GM12878 (cell line): Measurements from ENCODE around the gene EPN3. TPM values are rescaled to one million over a fixed set of nuclear protein-coding genes. Genes with fewer than 3 reads are reported as not detected.

Source experiments
- ATAC-seq: fragments of 200-7000 bp; cut with Tn5 transposase; 3 replicates; pipeline ENCODE4 v1.9.1; 2020; ENCODE audit warnings: mild to moderate bottlenecking, moderate library complexity
- BruUV-seq: library from RNA; stranded (reverse); fragments of 400-500 nt; replicated peaks from 2 replicates; lab custom pipeline; 2021; lab: Mats Ljungman, UMichigan
- CTCF ChIA-PET: fragments of 300-600 bp; sonication (Branson Sonifier 250); formaldehyde crosslinking; extraction: SDS; loops from one replicate; lab custom pipeline; 2021; ENCODE audit warnings: inconsistent platforms; lab: Yijun Ruan, JAX
- POLR2A ChIA-PET: fragments of 350-600 bp; formaldehyde crosslinking; extraction: SDS; loops from one replicate; lab custom pipeline; 2021; ENCODE audit warnings: inconsistent platforms; lab: Charles Lee
- RAD21 ChIA-PET: fragments of 300-600 bp; sonication (Branson Sonifier 250); formaldehyde crosslinking; loops from one replicate; lab custom pipeline; 2023; ENCODE audit warnings: antibody characterized with exemption; ENCODE audit not compliant: unreplicated experiment; lab: Charles Lee
- SMC1A ChIA-PET: fragments of 300-600 bp; sonication (Branson Sonifier 250); formaldehyde crosslinking; loops from one replicate; lab custom pipeline; 2023; ENCODE audit not compliant: unreplicated experiment, uncharacterized antibody; lab: Charles Lee
- DNase-seq: peaks from one replicate; pipeline ENCODE4 v3.0.0-alpha.2; 2011; ENCODE audit warnings: low read depth, low spot score
- FAIRE-seq: peaks from 3 replicates; lab custom pipeline; 2011; peaks lifted over from hg19 to GRCh38; lab: Jason Lieb, UNC
- H2AFZ ChIP-seq: 2 replicates; pipeline ENCODE4 v1.6.0; 2011; ENCODE audit warnings: low read depth, low read length, control low read depth; ENCODE audit not compliant: control insufficient read depth
- H3K27ac ChIP-seq: 2 replicates; pipeline ENCODE4 v1.5.1; 2011; ENCODE audit warnings: control low read depth; ENCODE audit not compliant: control insufficient read depth, insufficient read depth
- H3K27me3 ChIP-seq, 2 experiments: replicated peaks in 1 of 2; 2 replicates each; pipeline versions ENCODE4 v1.6.0 to v1.6.1; 2011; ENCODE audit warnings: low read length in 1 of 2; ENCODE audit not compliant: control insufficient read depth in 2 of 2, insufficient read depth in 2 of 2
- H3K36me3 ChIP-seq, 2 experiments: 2 replicates each; pipeline ENCODE4 v1.5.1; 2011; ENCODE audit warnings: low read length in 1 of 2; ENCODE audit not compliant: control insufficient read depth in 2 of 2, insufficient read depth in 2 of 2
- H3K4me1 ChIP-seq: 2 replicates; pipeline ENCODE4 v1.6.1; 2011; ENCODE audit warnings: mild to moderate bottlenecking, low read length, moderate library complexity, mixed read lengths; ENCODE audit not compliant: control insufficient read depth, insufficient read depth
- H3K4me2 ChIP-seq: 2 replicates; pipeline ENCODE4 v1.6.0; 2011; ENCODE audit warnings: control low read depth; ENCODE audit not compliant: control insufficient read depth, insufficient read depth
- H3K4me3 ChIP-seq: fragments of 200-600 bp; sonication (generic); 2 replicates; pipeline ENCODE4 v1.5.1; 2016
- H3K79me2 ChIP-seq: 2 replicates; pipeline ENCODE4 v1.6.0; 2011; ENCODE audit warnings: low read length; ENCODE audit not compliant: control insufficient read depth, insufficient read depth
- H3K9ac ChIP-seq: 2 replicates; pipeline ENCODE4 v1.8.0; 2011; ENCODE audit warnings: low read length, control low read depth, mixed read lengths; ENCODE audit not compliant: control insufficient read depth, insufficient read depth
- H3K9me3 ChIP-seq: replicated peaks from 3 replicates; pipeline ENCODE4 v1.5.1; 2011; ENCODE audit warnings: mild to moderate bottlenecking, low read length; ENCODE audit not compliant: control insufficient read depth, insufficient read depth
- H4K20me1 ChIP-seq: 2 replicates; pipeline ENCODE4 v1.6.0; 2011; ENCODE audit not compliant: control insufficient read depth, insufficient read depth
- CEBPZ ChIP-seq: fragments of 150-350 bp; IDR thresholded peaks from 2 replicates; pipeline ENCODE4 v1.6.1; 2016; ENCODE audit warnings: low read depth, low read length
- LARP7 ChIP-seq: fragments of 450-650 bp; IDR thresholded peaks from 2 replicates; pipeline ENCODE4 v1.6.1; 2017; ENCODE audit warnings: mild to moderate bottlenecking
- NFXL1 ChIP-seq: fragments of 450-650 bp; IDR thresholded peaks from 2 replicates; pipeline ENCODE4 v1.6.1; 2017; ENCODE audit warnings: antibody characterized with exemption, mild to moderate bottlenecking, borderline replicate concordance
- NFYA ChIP-seq: IDR thresholded peaks from 2 replicates; pipeline ENCODE4 v1.6.1; 2011; ENCODE audit warnings: low read depth, mild to moderate bottlenecking, low read length, improper control_type of control experiment, borderline replicate concordance
- NRF1 ChIP-seq: conservative IDR thresholded peaks from 2 replicates; pipeline ENCODE4 v1.6.1; 2011; ENCODE audit warnings: mild to moderate bottlenecking, low read depth, low read length, improper control_type of control experiment
- PKNOX1 ChIP-seq: fragments of 450-650 bp; IDR thresholded peaks from 2 replicates; pipeline ENCODE4 v1.6.1; 2016; ENCODE audit warnings: mild to moderate bottlenecking
- RAD21 ChIP-seq: IDR thresholded peaks from 2 replicates; pipeline ENCODE4 v1.6.1; 2011; ENCODE audit warnings: mild to moderate bottlenecking, low read depth, low read length, moderate library complexity; ENCODE audit not compliant: insufficient read depth
- RB1 ChIP-seq: fragments of 450-650 bp; formaldehyde crosslinking; IDR thresholded peaks from 2 replicates; pipeline ENCODE4 v1.6.1; 2017; ENCODE audit warnings: mild to moderate bottlenecking, borderline replicate concordance
- SMC3 ChIP-seq: IDR thresholded peaks from 2 replicates; pipeline ENCODE4 v1.6.1; 2011; ENCODE audit warnings: low read length, improper control_type of control experiment, borderline replicate concordance
- USF2 ChIP-seq: IDR thresholded peaks from 2 replicates; pipeline ENCODE4 v1.6.1; 2011; ENCODE audit warnings: low read depth, low read length, improper control_type of control experiment, borderline replicate concordance
- ZNF24 ChIP-seq: fragments of 450-650 bp; IDR thresholded peaks from 2 replicates; pipeline ENCODE4 v1.6.1; 2017; ENCODE audit warnings: antibody characterized with exemption, mild to moderate bottlenecking
- ZNF384 ChIP-seq: IDR thresholded peaks from 2 replicates; pipeline ENCODE4 v1.6.1; 2012; ENCODE audit warnings: low read depth, mild to moderate bottlenecking, low read length, improper control_type of control experiment, borderline replicate concordance
- ZNF687 ChIP-seq: fragments of 450-650 bp; IDR thresholded peaks from 2 replicates; pipeline ENCODE4 v1.6.1; 2017; ENCODE audit warnings: mild to moderate bottlenecking, moderate library complexity
- ZZZ3 ChIP-seq: IDR thresholded peaks from 2 replicates; pipeline ENCODE4 v1.6.1; 2011; ENCODE audit warnings: low read depth; ENCODE audit not compliant: control insufficient read depth, insufficient read length
- WGBS: methylation state at CpG from one replicate; pipeline ENCODE4 v1.1.6; 2016; ENCODE audit warnings: low lambda C conversion rate; ENCODE audit not compliant: insufficient replicate concordance, insufficient coverage; ENCODE audit errors: missing lambda C conversion rate; 5-methylcytosine and 5-hydroxymethylcytosine counted together
- in situ Hi-C: fragments of 300-500 bp; cut with MboI; formaldehyde crosslinking; loops from 9 replicates; pipeline ENCODE4 v1.14.3; 2018; ENCODE audit warnings: mixed read lengths
- intact Hi-C: fragments of 100-400 bp; cut with micrococcal nuclease; formaldehyde crosslinking; loops from one replicate; pipeline ENCODE4 v1.14.2; 2022; ENCODE audit not compliant: unreplicated experiment
- polyA plus RNA-seq, 11 experiments: library from polyadenylated mRNA; depleted of rRNA in 4 of 11; unstranded in 6 of 11; stranded (reverse) in 5 of 11; fragments of >200 nt; fragmentation: Nextera tagmentation in 4 of 11; fragmentation: Illumina TruSeq in 1 of 11; extraction: Ambion mirVana in 4 of 11; extraction: Trizol in 1 of 11; gene quantifications; 1 replicate in 1 of 11; 2 replicates in 10 of 11; pipeline versions ENCODE4 v1.2.1 to v1.2.3, GENCODE V29; 2011 to 2016; ENCODE audit warnings: inconsistent platforms in 2 of 11, missing spikeins in 2 of 11, low read depth in 1 of 11
- total RNA-seq, 4 experiments: library from RNA; depleted of rRNA in 3 of 4; stranded (reverse); fragments of >200 nt in 3 of 4; fragmentation: Illumina TruSeq in 1 of 4; extraction: Trizol in 1 of 4; gene quantifications; 2 replicates each; pipeline versions ENCODE4 v1.2.1 to v1.2.3, GENCODE V29; 2013 to 2021

Gene EPN3
- total and polyA plus RNA-seq, 10 of the 15 experiments (the other 5 are each of a cell fraction or from before 2014, with no cell fraction given): 0.04 to 0.07 TPM; not detected in 8

GRCh38 chr17:50513495-50513894, 19.0 kb upstream of the EPN3 start:
- Histone ChIP-seq H3K36me3 (no peaks in the 10 kb centered on the region), H2AFZ (no peak overlapping the region), H3K79me2 (peaks cover 3% of the 10 kb centered on the region; the same call in 1 of the 2 replicates)
- no TSS peak for BruUV-seq
- FAIRE-seq: no peak
- TF ChIP-seq ZNF384 (no peak), ZNF24 (no peak), LARP7 (no peak), RB1 (no peak), NFXL1 (no peak), ZNF687 (no peak), USF2 (no peak), NRF1 (no peak), NFYA (no peak), ZZZ3 (no peak), PKNOX1 (no peak), RAD21 (no peak), CEBPZ (no peak), SMC3 (no peak)
- TF ChIP-seq, all 136 proteins: peak for 0
- 70% methylated on average over 4 of the region's 4 CpGs for WGBS
- ATAC-seq (no peak), DNase-seq (no peak)
- ChIA-PET SMC1A (no interaction called here), POLR2A (no interaction called here), RAD21 (no interaction called here), CTCF (interaction anchor here (5.2 kb wide), 1 partner anchor 12 kb away, joined by 25 read pairs; no protein-coding TSS in a partner anchor)
- Histone ChIP-seq H4K20me1 (no peaks in the 10 kb centered on the region), H3K9me3 (no peaks in the 10 kb centered on the region), H3K4me2 (no peak overlapping the region), H3K27me3 (no peaks in the 10 kb centered on the region), H3K27ac (no peak overlapping the region), H3K4me3 (no peak overlapping the region), H3K4me1 (peaks cover 23% of the 10 kb centered on the region), H3K9ac (no peak overlapping the region)
- intact Hi-C loops (no loop called here), in situ Hi-C loops (no loop called here)
